Fibroblast of lung (primary cell): ENCODE measurements around the gene TLCD2. TPM values are rescaled to one million over a fixed set of nuclear protein-coding genes. Genes with fewer than 3 reads are reported as not detected.
"Not testable (repeated sequence)": the region's sequence is repeated elsewhere in the genome, so short reads cannot be mapped to it uniquely, and the experiment has no call there.

Experiments used
- DNase-seq, 2 donors: peaks; one replicate each; pipeline versions ENCODE4 v3.0.0 to v3.0.0-alpha.2; 2010; ENCODE audit warnings: low read depth in 2 of 2
- H2AFZ ChIP-seq: 2 replicates; pipeline ENCODE4 v1.5.1; 2012; ENCODE audit warnings: low read length, control low read depth, inconsistent platforms
- H3K27ac ChIP-seq: 2 replicates; pipeline ENCODE4 v1.5.1; 2011; ENCODE audit warnings: low read length, control low read depth; ENCODE audit not compliant: insufficient read depth
- H3K27me3 ChIP-seq: 2 replicates; pipeline ENCODE4 v1.5.1; 2011; ENCODE audit warnings: mild to moderate bottlenecking, low read length; ENCODE audit not compliant: control insufficient read depth, insufficient read depth
- H3K36me3 ChIP-seq: 2 replicates; pipeline ENCODE4 v1.5.1; 2011; ENCODE audit warnings: low read length; ENCODE audit not compliant: control insufficient read depth, insufficient read depth
- H3K4me1 ChIP-seq: 2 replicates; pipeline ENCODE4 v1.5.1; 2011; ENCODE audit warnings: low read length; ENCODE audit not compliant: control insufficient read depth, insufficient read depth; ENCODE audit errors: extremely low read depth
- H3K4me2 ChIP-seq: 2 replicates; pipeline ENCODE4 v1.5.1; 2011; ENCODE audit warnings: low read length, control low read depth; ENCODE audit not compliant: insufficient read depth; ENCODE audit errors: extremely low read depth
- H3K4me3 ChIP-seq, 4 experiments: fragments of 200-600 bp in 1 of 4; sonication (generic) in 1 of 4; replicated peaks in 1 of 4; 2 replicates each; pipeline ENCODE4 v1.5.1; 2011 to 2016; ENCODE audit warnings: low read length in 4 of 4, low read depth in 3 of 4, mild to moderate bottlenecking in 3 of 4, control low read depth in 2 of 4, inconsistent platforms in 1 of 4, mixed read lengths in 1 of 4; ENCODE audit not compliant: insufficient read depth in 1 of 4; ENCODE audit errors: control extremely low read depth in 1 of 4
- H3K79me2 ChIP-seq: 2 replicates; pipeline ENCODE4 v1.5.1; 2012; ENCODE audit warnings: mild to moderate bottlenecking, low read length, inconsistent platforms; ENCODE audit not compliant: control insufficient read depth, insufficient read depth
- H3K9ac ChIP-seq: 2 replicates; pipeline ENCODE4 v1.5.1; 2011; ENCODE audit warnings: mild to moderate bottlenecking, low read length, control low read depth; ENCODE audit not compliant: insufficient read depth
- H3K9me3 ChIP-seq: 2 replicates; pipeline ENCODE4 v1.5.1; 2012; ENCODE audit warnings: low read depth, low read length; ENCODE audit not compliant: control insufficient read depth, insufficient read depth
- H4K20me1 ChIP-seq: 2 replicates; pipeline ENCODE4 v1.5.1; 2011; ENCODE audit warnings: low read length; ENCODE audit not compliant: control insufficient read depth, insufficient read depth; ENCODE audit errors: extremely low read depth
- CTCF ChIP-seq, 2 donors: IDR thresholded peaks in 1 of 2; conservative IDR thresholded peaks in 1 of 2; 1 replicate in 1 of 2; 2 replicates in 1 of 2; pipeline ENCODE4 v1.5.1; 2011 to 2012; ENCODE audit warnings: low read length in 2 of 2, control low read depth in 1 of 2, inconsistent platforms in 1 of 2, low read depth in 1 of 2, mild to moderate bottlenecking in 1 of 2
- EZH2 ChIP-seq: IDR thresholded peaks from 2 replicates; pipeline ENCODE4 v1.5.1; 2012; ENCODE audit warnings: low read length, control low read depth, mild to moderate bottlenecking; ENCODE audit errors: missing control alignments
- polyA plus RNA-seq, 2 donors: library from polyadenylated mRNA; depleted of rRNA in 1 of 2; stranded (reverse) in 1 of 2; unstranded in 1 of 2; fragments of >200 nt; gene quantifications; 2 replicates each; pipeline ENCODE4 v1.2.1, GENCODE V29; 2011 to 2012; ENCODE audit warnings: missing spikeins in 1 of 2
- total RNA-seq: library from RNA; depleted of rRNA; stranded (reverse); fragments of >200 nt; gene quantifications from 2 replicates; pipeline ENCODE4 v1.2.1, GENCODE V29; 2014

Gene TLCD2
- total and polyA plus RNA-seq, 2 donors (not counting 1 experiment from before 2014, with no cell fraction given): 7.1 to 9.7 TPM

- Histone ChIP-seq H3K4me3 (no peak overlapping the region), H3K27ac (no peak overlapping the region), H3K36me3 (peaks cover 44% of the 10 kb centered on the region), H3K4me1 (peaks cover 2% of the 10 kb centered on the region), H3K4me2 (no peak overlapping the region), H3K27me3 (no peaks in the 10 kb centered on the region), H3K9me3 (no peaks in the 10 kb centered on the region), H2AFZ (no peak overlapping the region), H3K79me2 (peaks cover 4% of the 10 kb centered on the region), H4K20me1 (no peaks in the 10 kb centered on the region), H3K9ac (no peak overlapping the region)
- TF ChIP-seq EZH2 (no peak), CTCF (conservative IDR thresholded peaks at IDR 0.05 in 1 of 2, IDR thresholded peaks at IDR 0.05 in 1 of 2; ENCODE audit: low read depth in 1 of 2, low read length in 2 of 2) (no peak)
- no peak for DNase-seq
Observed at GRCh38 chr17:1673041-1673785, 37.0 kb downstream of the TLCD2 start.

GRCh38 chr17:1663934-1664333 lies 46.2 kb downstream of the TLCD2 start:
- H3K36me3 ChIP-seq: peaks cover 32% of the 10 kb centered on the region
- H4K20me1 ChIP-seq: not testable (repeated sequence)

GRCh38 chr17:1661045-1661444 lies 49.1 kb downstream of the TLCD2 start:
- no peak overlapping the region for H3K27ac ChIP-seq
- H3K36me3 ChIP-seq: peaks cover 42% of the 10 kb centered on the region
- no peaks in the 10 kb centered on the region for H3K4me1 ChIP-seq
- no peak for TF ChIP-seq CTCF (conservative IDR thresholded peaks at IDR 0.05 in 1 of 2, IDR thresholded peaks at IDR 0.05 in 1 of 2; ENCODE audit: low read depth in 1 of 2, low read length in 2 of 2)
- no peak for TF ChIP-seq EZH2
- H3K9ac ChIP-seq: no peak overlapping the region
- peaks cover under 1% of the 10 kb centered on the region for H3K79me2 ChIP-seq
- H4K20me1 ChIP-seq: no peaks in the 10 kb centered on the region
- H3K27me3 ChIP-seq: no peaks in the 10 kb centered on the region
- H3K4me3 ChIP-seq: no peak overlapping the region
- no peak for DNase-seq
- no peaks in the 10 kb centered on the region for H3K9me3 ChIP-seq
- no peak overlapping the region for H2AFZ ChIP-seq
- no peak overlapping the region for H3K4me2 ChIP-seq

More at GRCh38 chr17:1663934-1664333, 46.2 kb downstream of the TLCD2 start:
- not testable (repeated sequence) for H3K9ac ChIP-seq, H3K4me2 ChIP-seq, H3K4me1 ChIP-seq, H3K27me3 ChIP-seq, H2AFZ ChIP-seq, H3K9me3 ChIP-seq, H3K79me2 ChIP-seq, DNase-seq, H3K27ac ChIP-seq, H3K4me3 ChIP-seq
